Upper lobe of right lung (tissue), 1 donor: ENCODE measurements around the gene NPAP1. TPM values are rescaled to one million over a fixed set of nuclear protein-coding genes. Genes with fewer than 3 reads are reported as not detected.

Experiments used
- ATAC-seq: fragments of 200-7000 bp; cut with Tn5 transposase; one replicate; pipeline ENCODE4 v1.9.1; 2020; ENCODE audit warnings: mild to moderate bottlenecking, moderate library complexity
- DNase-seq: peaks from one replicate; pipeline ENCODE4 v3.0.0-alpha.2; 2020
- H3K27ac ChIP-seq: fragments of 200-600 bp; one replicate; pipeline ENCODE4 v1.8.0; 2022
- H3K27me3 ChIP-seq: fragments of 200-600 bp; one replicate; pipeline ENCODE4 v1.8.0; 2022; ENCODE audit warnings: mild to moderate bottlenecking
- H3K36me3 ChIP-seq: fragments of 200-600 bp; one replicate; pipeline ENCODE4 v1.8.0; 2022
- H3K4me1 ChIP-seq: fragments of 200-600 bp; one replicate; pipeline ENCODE4 v1.8.0; 2022
- H3K4me3 ChIP-seq: fragments of 200-600 bp; one replicate; pipeline ENCODE4 v1.8.0; 2022; ENCODE audit warnings: mild to moderate bottlenecking
- H3K9me3 ChIP-seq: fragments of 200-600 bp; one replicate; pipeline ENCODE4 v1.8.0; 2022
- intact Hi-C: fragments of 100-400 bp; cut with DNase I; formaldehyde crosslinking; loops from one replicate; pipeline ENCODE4 v1.11.0; 2022
- total RNA-seq: library from RNA; stranded (reverse); fragmentation: NEBNext Ultra II Directional; extraction: Animal tissue kit (Norgen Biotek cat#: 25700); gene quantifications from one replicate; pipeline ENCODE4 v1.2.1, GENCODE V29; 2021
- TF ChIP-seq, protein P1 (sequence below): fragments of 200-600 bp; IDR thresholded peaks from one replicate; pipeline ENCODE4 v1.8.0; 2022; ENCODE audit warnings: antibody characterized with exemption
- donor health status: DM: no; HTN: yes; CAD: no; lungs with severe emphysema.

NPAP1 gene
- total RNA-seq, 1 donor from 2014 or later, result 0.17 TPM

GRCh38 chr15:24729760-24730159 lies 54.2 kb downstream of the NPAP1 start:
- H3K27me3 ChIP-seq, result no peaks in the 10 kb centered on the region
- TF ChIP-seq, protein P1, sequence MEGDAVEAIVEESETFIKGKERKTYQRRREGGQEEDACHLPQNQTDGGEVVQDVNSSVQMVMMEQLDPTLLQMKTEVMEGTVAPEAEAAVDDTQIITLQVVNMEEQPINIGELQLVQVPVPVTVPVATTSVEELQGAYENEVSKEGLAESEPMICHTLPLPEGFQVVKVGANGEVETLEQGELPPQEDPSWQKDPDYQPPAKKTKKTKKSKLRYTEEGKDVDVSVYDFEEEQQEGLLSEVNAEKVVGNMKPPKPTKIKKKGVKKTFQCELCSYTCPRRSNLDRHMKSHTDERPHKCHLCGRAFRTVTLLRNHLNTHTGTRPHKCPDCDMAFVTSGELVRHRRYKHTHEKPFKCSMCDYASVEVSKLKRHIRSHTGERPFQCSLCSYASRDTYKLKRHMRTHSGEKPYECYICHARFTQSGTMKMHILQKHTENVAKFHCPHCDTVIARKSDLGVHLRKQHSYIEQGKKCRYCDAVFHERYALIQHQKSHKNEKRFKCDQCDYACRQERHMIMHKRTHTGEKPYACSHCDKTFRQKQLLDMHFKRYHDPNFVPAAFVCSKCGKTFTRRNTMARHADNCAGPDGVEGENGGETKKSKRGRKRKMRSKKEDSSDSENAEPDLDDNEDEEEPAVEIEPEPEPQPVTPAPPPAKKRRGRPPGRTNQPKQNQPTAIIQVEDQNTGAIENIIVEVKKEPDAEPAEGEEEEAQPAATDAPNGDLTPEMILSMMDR, result no peak
- no peak overlapping the region for H3K4me3 ChIP-seq
- no peak for DNase-seq
- H3K36me3 ChIP-seq, result no peaks in the 10 kb centered on the region
- H3K27ac ChIP-seq, result no peak overlapping the region
- no peaks in the 10 kb centered on the region for H3K9me3 ChIP-seq
- no peak for ATAC-seq
- intact Hi-C loops, result no loop called here
- no peaks in the 10 kb centered on the region for H3K4me1 ChIP-seq
